OCI-LY7 (cell line): ENCODE measurements around the gene SLC35F1.

Experiments used
- EZH2phosphoT487 ChIP-seq: fragments of 200-600 bp; sonication (generic); IDR thresholded peaks from 2 replicates; pipeline ENCODE4 v1.6.1; 2018; ENCODE audit warnings: low read depth, borderline replicate concordance, mild to moderate bottlenecking, mixed run types, antibody characterized with exemption, low read length, moderate library complexity, mixed read lengths
- TF ChIP-seq, protein P1 (sequence below): fragments of 200-600 bp; sonication (generic); conservative IDR thresholded peaks from 2 replicates; pipeline ENCODE4 v1.5.1; 2014; ENCODE audit warnings: mild to moderate bottlenecking, antibody characterized with exemption, low read length, moderate library complexity, mixed read lengths

DNA sequence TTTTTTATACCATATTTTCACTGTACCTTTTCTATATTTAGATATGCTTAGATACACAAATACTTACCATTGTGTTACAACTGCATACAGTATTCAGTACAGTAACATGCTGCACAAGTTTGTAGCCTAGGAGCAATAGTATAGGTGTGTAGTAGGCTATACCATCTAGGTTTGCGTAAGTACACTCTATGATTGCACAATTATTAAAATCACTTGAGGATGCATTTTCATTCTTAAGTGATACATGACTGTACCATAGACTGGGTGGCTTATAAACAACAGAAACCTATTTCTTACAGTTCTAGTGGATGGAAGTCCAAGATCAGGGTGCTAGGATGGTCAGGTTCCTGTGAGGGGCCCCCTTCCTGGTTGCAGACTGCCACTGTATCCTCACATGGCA, 234.1 kb downstream of the SLC35F1 start:
- TF ChIP-seq, protein P1, sequence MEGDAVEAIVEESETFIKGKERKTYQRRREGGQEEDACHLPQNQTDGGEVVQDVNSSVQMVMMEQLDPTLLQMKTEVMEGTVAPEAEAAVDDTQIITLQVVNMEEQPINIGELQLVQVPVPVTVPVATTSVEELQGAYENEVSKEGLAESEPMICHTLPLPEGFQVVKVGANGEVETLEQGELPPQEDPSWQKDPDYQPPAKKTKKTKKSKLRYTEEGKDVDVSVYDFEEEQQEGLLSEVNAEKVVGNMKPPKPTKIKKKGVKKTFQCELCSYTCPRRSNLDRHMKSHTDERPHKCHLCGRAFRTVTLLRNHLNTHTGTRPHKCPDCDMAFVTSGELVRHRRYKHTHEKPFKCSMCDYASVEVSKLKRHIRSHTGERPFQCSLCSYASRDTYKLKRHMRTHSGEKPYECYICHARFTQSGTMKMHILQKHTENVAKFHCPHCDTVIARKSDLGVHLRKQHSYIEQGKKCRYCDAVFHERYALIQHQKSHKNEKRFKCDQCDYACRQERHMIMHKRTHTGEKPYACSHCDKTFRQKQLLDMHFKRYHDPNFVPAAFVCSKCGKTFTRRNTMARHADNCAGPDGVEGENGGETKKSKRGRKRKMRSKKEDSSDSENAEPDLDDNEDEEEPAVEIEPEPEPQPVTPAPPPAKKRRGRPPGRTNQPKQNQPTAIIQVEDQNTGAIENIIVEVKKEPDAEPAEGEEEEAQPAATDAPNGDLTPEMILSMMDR: no peak
- TF ChIP-seq EZH2phosphoT487: no peak
